Activated T-helper 1 cell treated with anti-CD3 and anti-CD28 coated beads, Interleukin-12 subunit alpha, Interleukin-12 subunit beta, Interleukin-2, Interleukin-4 antibody, amounts not matched to agents 30 ng/mL and 10 ng/mL and 1 ng/mL, durations not matched to agents 14 hours and 24 hours and 36 hours (primary cell): ENCODE measurements around the gene CERS4. TPM values are rescaled to one million over a fixed set of nuclear protein-coding genes. Genes with fewer than 3 reads are reported as not detected.

Experiments
- DNase-seq: peaks from one replicate; pipeline ENCODE4 v3.0.0; 2021; ENCODE audit warnings: low spot score
- H3K27ac Mint-ChIP-seq: one replicate; pipeline ENCODE4 v1.8.0; 2021; ENCODE audit warnings: mild to moderate bottlenecking, mixed read lengths
- H3K27me3 Mint-ChIP-seq: one replicate; pipeline ENCODE4 v1.8.0; 2022; ENCODE audit warnings: mild to moderate bottlenecking, moderate library complexity, mixed read lengths; ENCODE audit not compliant: insufficient read depth
- H3K36me3 Mint-ChIP-seq: one replicate; pipeline ENCODE4 v1.8.0; 2021; ENCODE audit warnings: low read depth, mixed read lengths
- H3K4me1 Mint-ChIP-seq: one replicate; pipeline ENCODE4 v1.8.0; 2021; ENCODE audit warnings: low read depth, mixed read lengths
- H3K4me3 Mint-ChIP-seq: one replicate; pipeline ENCODE4 v1.8.0; 2021; ENCODE audit warnings: mild to moderate bottlenecking, moderate library complexity, mixed read lengths
- H3K9me3 Mint-ChIP-seq: one replicate; pipeline ENCODE4 v1.8.0; 2021; ENCODE audit warnings: mixed read lengths
- intact Hi-C: fragments of 100-400 bp; cut with micrococcal nuclease; formaldehyde crosslinking; loops from one replicate; pipeline ENCODE4 v1.15.1; 2024
- total RNA-seq: library from RNA; stranded (reverse); gene quantifications from 2 replicates; pipeline ENCODE4 v1.2.3, GENCODE V29; 2022

CERS4 gene
- total RNA-seq, 1 donor from 2014 or later = 29.7 TPM

DNA sequence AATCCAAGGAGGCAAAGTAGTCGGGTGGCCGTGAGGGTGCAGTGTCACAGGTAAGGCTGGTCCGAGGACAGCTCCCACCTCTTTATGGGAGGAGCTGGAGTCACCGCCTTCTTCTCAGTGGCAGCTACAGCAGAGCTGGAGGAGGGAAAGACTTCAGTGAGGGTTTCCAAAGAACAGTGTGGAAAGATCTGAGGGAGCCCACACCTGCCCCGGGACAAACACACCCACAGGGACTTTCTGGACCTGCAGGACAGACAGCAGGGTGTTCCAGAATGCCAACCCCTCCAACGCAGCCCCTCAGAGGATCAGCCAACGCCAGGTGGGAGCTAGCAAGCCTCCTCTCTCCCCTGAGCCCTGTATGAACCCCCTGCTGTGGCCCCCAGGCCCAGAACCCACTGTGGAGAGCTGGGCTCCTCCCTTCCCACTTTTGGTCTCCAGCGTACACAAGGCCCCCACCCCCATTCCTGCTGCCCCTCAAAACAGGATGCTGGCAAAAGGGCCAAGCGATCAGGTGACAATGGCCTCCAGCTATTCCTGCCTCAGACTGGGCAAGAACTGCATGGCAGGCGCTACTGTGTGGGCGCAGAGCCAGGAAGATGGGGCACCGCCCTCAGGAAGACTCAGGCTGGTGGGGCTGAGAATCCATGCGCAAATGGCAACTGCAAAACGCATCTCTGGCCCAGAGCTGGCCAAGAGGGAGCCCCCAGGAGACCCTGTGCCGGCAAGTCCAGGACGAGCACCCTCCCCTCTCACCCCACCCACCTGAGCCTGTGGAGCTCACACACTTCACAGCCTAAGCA lies 102.5 kb downstream of the CERS4 start:
- H3K4me1 Mint-ChIP-seq = peaks cover 23% of the 10 kb centered on the region
- H3K9me3 Mint-ChIP-seq = no peaks in the 10 kb centered on the region
- no peak overlapping the region for H3K27ac Mint-ChIP-seq
- H3K36me3 Mint-ChIP-seq = peaks cover 12% of the 10 kb centered on the region
- no peak for DNase-seq
- H3K4me3 Mint-ChIP-seq = no peak overlapping the region
- intact Hi-C loops = no loop called here
- H3K27me3 Mint-ChIP-seq = no peaks in the 10 kb centered on the region

Other genes starting within 250 kb of the CERS4 start
- gene ELAVL1, start 203.7 kb upstream of the CERS4 start, total RNA-seq = 182 and 186 TPM in 2 replicates
- not detected in 2 replicates for gene CCL25, start 156.6 kb upstream of the CERS4 start, total RNA-seq
- not detected in 2 replicates for gene FBN3, start 59.8 kb upstream of the CERS4 start, total RNA-seq
- gene CD320, start 99.0 kb downstream of the CERS4 start, total RNA-seq = 122 and 126 TPM in 2 replicates
- 51.1 and 51.8 TPM in 2 replicates for gene NDUFA7, start 112.0 kb downstream of the CERS4 start, total RNA-seq
- 1,836 and 1,872 TPM in 2 replicates for gene RPS28, start 112.1 kb downstream of the CERS4 start, total RNA-seq
- gene KANK3, start 133.9 kb downstream of the CERS4 start, total RNA-seq = 0.86 and 1.4 TPM in 2 replicates
- 2.3 and 3.8 TPM in 2 replicates for gene ANGPTL4, start 154.8 kb downstream of the CERS4 start, total RNA-seq
- 75.1 and 81.0 TPM in 2 replicates for gene RAB11B, start 181.0 kb downstream of the CERS4 start, total RNA-seq
- gene MARCHF2, start 203.9 kb downstream of the CERS4 start, total RNA-seq = 8.1 and 9.6 TPM in 2 replicates
- 323 and 331 TPM in 2 replicates for gene HNRNPM, start 235.6 kb downstream of the CERS4 start, total RNA-seq